Measurements from ENCODE around the gene EPO.

Gene EPO

GRCh38 chr7:100768784-100769183 lies 48.5 kb downstream of the EPO start:
- TF ChIP-seq CTCF (IDR thresholded peaks at IDR 0.05) = no peak
